RWPE1 (cell line): Measurements from ENCODE around the gene ILDR2.

Experiments
- CTCF ChIA-PET: fragments of 350-600 bp; sonication (Branson Sonifier 250); formaldehyde crosslinking; extraction: SDS; loops from one replicate; lab custom pipeline; 2021; lab: Yijun Ruan, JAX
- POLR2A ChIA-PET: fragments of 400-600 bp; formaldehyde crosslinking; extraction: SDS; loops from one replicate; lab custom pipeline; 2020; ENCODE audit warnings: antibody characterized with exemption; ENCODE audit not compliant: low non-redundant PET; lab: Yijun Ruan, JAX
- DNase-seq: peaks from one replicate; pipeline ENCODE4 v3.0.0; 2012; ENCODE audit warnings: low spot score
- H3K27ac ChIP-seq: fragments of 450-650 bp; 2 replicates; pipeline ENCODE4 v1.5.1; 2017
- CTCF ChIP-seq: fragments of 450-650 bp; conservative IDR thresholded peaks from 2 replicates; pipeline ENCODE4 v1.5.1; 2017; ENCODE audit warnings: low read depth, mild to moderate bottlenecking

The ILDR2 gene

GRCh38 chr1:167011560-167012191, 36.3 kb upstream of the ILDR2 start:
- ChIA-PET CTCF (interaction anchor here (0.6 to 1.0 kb wide), 3 partner anchors 48 to 545 kb away, joined by 3 to 5 read pairs (median 3); no protein-coding TSS in a partner anchor), POLR2A (no interaction called here)
- H3K27ac ChIP-seq: no peak overlapping the region
- no peak for DNase-seq
- TF ChIP-seq CTCF: no peak

- ChIA-PET POLR2A (no interaction called here), CTCF (no interaction called here)
- TF ChIP-seq CTCF: no peak
- H3K27ac ChIP-seq: no peak overlapping the region
- DNase-seq: no peak
Measured at GRCh38 chr1:167003711-167004110, 28.4 kb upstream of the ILDR2 start.

- CTCF ChIA-PET: interaction anchor here (0.6 kb wide), 1 partner anchor 395 kb away, joined by 3 read pairs; no protein-coding TSS in a partner anchor
- POLR2A ChIA-PET: no interaction called here
Measured at GRCh38 chr1:167002354-167002753, 27.0 kb upstream of the ILDR2 start.

GRCh38 chr1:167000546-167000945, 25.2 kb upstream of the ILDR2 start:
- ChIA-PET POLR2A (no interaction called here), CTCF (no interaction called here)
- TF ChIP-seq CTCF: no peak
- DNase-seq: no peak
- H3K27ac ChIP-seq: no peak overlapping the region

More at GRCh38 chr1:167002354-167002753, 27.0 kb upstream of the ILDR2 start:
- no peak for DNase-seq
- TF ChIP-seq CTCF: no peak
- no peak overlapping the region for H3K27ac ChIP-seq

GRCh38 chr1:166999500-167000055, 24.2 kb upstream of the ILDR2 start:
- no peak overlapping the region for H3K27ac ChIP-seq
- DNase-seq: no peak

GRCh38 chr1:166999075-166999474, 23.7 kb upstream of the ILDR2 start:
- no peak for DNase-seq
- TF ChIP-seq CTCF: no peak
- no peak overlapping the region for H3K27ac ChIP-seq
- POLR2A ChIA-PET: no interaction called here
- CTCF ChIA-PET: no interaction called here

More at GRCh38 chr1:166999500-167000055, 24.2 kb upstream of the ILDR2 start:
- no peak for TF ChIP-seq CTCF
- ChIA-PET POLR2A (no interaction called here), CTCF (no interaction called here)
